Mesenteric fat pad (tissue), 1 donor: ENCODE data around the gene TOLLIP. TPM values are rescaled to one million over a fixed set of nuclear protein-coding genes. Genes with fewer than 3 reads are reported as not detected.
A peak's percentile ranks its signal among the peaks of the same experiment; 100 is the strongest.

Source experiments
- DNase-seq: peaks from one replicate; pipeline ENCODE4 v3.0.0-alpha.2; 2020; ENCODE audit warnings: low spot score
- total RNA-seq: library from RNA; stranded (reverse); fragmentation: NEBNext Ultra II Directional; extraction: Animal tissue kit (Norgen Biotek cat#: 25700); gene quantifications from one replicate; pipeline ENCODE4 v1.2.1, GENCODE V29; 2021
- donor health status: DM: yes; HTN: yes; CAD: no.

TOLLIP gene
- total RNA-seq, 1 donor from 2014 or later: 63.6 TPM

DNA sequence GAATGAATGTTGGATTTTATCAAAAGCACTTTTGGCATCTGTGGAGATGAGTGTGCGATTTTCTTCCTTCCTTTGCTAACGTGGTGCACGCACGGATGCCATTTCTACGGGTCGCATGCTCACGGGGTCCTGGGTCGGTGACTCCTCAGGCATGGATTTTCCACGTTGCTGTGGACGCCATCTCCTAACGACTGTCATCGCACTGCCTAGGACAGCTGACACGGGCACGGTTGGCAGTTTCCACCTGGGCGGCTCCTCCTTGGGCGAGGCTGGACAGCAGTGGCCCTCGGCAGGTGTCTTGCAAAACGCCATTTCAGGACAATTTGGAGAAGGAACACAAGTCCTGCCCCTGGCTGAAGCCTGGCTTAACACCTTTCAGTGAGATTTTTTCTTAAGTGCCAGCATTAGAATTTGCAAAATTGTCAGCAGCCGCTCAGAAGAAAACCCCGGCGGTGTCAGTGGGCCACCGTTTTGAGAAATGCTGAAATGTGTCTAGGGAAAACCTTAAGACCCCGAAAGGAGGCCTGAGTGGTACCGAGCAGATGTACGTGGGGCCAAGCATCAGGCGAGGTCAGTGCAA, 34.7 kb upstream of the TOLLIP start:
- DNase-seq: peak; percentile 80

DNA sequence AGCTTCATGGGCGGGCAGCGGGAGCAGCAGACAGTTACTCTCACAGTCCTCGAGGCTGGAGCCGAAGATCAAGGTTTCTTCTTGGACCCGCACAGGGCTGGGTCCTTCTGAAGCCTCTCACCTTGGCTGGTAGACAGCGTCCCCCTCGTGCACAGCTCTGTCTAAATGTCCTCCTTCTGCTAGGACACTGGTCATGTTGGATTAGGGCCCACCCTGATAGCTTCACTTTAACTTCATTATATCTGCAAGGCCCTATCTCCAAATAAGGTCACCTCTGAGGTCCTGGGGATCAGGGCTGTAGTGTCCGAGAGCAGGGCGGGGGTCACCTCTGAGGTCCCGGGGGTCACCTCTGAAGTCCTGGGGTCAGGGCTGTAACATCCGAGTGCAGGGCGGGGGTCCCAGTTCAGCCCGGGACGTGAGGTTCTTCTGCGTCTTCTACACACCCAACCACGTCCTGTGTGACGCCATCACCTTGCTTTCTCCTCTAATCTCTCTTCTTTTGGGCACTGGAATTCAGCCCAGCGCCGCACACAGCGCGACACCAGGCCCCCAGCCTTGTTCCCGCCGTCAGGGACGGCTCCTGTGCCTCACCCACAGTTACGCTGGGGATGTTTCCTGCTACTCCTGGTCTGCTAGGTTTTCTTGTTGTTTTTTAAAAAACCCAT, 34.1 kb upstream of the TOLLIP start:
- peak; percentile 74 for DNase-seq

DNA sequence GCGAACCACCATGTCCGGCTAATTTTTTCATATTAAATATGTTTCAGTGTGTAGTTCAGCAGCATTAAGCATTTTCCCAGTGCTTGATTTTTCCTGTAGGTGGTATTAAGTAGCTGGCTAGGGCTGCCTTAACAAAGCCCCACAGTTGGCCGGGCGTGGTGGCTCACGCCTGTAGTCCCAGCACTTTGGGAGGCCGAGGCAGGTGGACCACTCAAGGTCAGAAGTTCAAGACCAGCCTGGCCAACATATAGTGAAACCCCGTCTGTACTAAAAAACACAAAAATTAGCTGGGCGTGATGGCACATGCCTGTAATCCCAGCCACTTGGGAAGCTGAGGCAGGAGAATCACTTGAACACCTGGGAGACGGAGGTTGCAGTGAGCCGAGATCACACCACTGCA, 33.5 kb upstream of the TOLLIP start:
- DNase-seq: peak; percentile 37

DNA sequence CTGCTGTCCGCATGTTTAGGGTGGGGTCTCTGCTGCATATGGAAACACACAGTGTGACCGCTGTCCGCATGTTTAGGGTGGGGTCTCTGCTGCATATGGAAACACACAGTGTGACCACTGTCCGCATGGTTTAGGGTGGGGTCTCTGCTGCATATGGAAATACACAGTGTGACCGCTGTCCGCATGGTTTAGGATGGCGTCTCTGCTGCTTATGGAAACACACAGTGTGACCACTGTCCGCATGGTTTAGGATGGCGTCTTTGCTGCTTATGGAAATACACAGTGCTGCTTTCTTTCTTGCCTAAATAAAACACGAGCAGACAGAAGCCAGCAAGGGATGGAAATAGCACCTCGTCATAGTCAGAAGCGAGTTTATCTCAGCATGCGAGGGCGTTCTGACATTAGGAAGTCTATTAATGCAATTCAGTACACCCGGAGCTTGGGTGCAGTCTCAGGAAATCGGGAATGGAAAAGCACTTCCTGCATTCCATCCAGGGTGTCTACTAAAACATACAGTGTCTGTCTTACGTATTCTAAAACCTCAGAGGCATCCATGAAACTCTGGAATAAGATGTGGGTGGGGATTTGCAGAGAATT, 32.6 kb upstream of the TOLLIP start:
- DNase-seq: peak; percentile 28

DNA sequence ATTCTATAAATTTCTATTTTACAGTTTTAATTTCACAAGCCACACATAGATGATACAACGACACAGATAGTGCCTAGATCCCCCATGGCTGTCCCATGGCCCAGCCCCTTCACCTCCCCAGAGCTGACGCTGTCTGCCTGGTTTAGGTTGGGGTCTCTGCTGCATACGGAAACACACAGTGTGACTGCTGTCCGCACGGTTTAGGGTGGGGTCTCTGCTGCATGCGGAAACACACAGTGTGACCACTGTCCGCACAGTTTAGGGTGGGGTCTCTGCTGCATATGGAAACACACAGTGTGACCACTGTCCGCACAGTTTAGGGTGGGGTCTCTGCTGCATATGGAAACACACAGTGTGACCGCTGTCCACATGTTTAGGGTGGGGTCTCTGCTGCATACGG, 31.8 kb upstream of the TOLLIP start:
- peak; percentile 77 for DNase-seq

DNA sequence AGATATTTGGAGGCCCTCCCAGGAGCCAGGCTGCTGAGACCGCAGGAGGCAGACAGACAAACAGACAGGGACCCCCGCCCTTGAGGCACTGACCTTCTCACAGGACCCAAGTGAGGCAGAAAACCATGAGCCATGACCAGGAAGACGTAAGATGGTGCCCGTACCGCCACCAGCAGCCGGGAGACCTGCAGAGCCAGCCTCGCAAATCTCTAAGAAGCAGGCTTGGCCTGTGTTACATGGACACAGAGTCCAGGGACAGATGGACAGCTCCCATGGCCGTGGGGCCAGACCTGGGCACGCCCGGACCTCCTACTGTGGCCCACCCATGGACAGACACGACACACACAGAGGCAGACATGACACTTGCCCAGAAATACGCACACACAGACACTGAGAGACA, 30.7 kb upstream of the TOLLIP start:
- peak; percentile 69 for DNase-seq

DNA sequence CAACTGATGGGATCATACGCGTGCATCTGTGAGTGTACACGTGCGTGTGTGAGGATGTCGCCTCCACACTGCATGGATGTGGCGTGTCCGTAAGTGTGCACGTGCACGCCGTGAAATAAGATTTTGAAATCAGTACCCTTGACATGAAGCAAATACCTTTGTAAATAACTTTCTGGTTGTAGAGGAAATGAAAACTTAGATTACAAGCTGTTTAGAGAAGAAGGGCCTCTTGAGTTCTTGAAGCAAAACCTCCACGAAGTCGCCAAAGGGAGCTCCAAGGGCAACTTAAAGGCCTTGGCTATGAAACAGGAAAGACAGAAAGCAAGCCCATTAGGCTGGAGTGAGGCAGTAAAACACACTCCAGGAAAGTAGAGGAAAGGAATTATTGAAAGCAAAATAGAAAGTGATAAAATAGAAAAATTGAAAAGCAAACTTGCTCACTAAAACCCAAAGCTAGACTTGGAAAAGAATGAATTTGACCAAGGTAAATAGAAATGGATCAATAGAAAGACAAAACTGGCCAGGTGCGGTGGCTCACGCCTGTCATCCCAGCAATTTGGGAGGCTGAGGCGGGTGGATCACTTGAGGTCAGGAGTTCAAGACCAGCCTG, 29.7 kb upstream of the TOLLIP start:
- DNase-seq: peak; percentile 35

DNA sequence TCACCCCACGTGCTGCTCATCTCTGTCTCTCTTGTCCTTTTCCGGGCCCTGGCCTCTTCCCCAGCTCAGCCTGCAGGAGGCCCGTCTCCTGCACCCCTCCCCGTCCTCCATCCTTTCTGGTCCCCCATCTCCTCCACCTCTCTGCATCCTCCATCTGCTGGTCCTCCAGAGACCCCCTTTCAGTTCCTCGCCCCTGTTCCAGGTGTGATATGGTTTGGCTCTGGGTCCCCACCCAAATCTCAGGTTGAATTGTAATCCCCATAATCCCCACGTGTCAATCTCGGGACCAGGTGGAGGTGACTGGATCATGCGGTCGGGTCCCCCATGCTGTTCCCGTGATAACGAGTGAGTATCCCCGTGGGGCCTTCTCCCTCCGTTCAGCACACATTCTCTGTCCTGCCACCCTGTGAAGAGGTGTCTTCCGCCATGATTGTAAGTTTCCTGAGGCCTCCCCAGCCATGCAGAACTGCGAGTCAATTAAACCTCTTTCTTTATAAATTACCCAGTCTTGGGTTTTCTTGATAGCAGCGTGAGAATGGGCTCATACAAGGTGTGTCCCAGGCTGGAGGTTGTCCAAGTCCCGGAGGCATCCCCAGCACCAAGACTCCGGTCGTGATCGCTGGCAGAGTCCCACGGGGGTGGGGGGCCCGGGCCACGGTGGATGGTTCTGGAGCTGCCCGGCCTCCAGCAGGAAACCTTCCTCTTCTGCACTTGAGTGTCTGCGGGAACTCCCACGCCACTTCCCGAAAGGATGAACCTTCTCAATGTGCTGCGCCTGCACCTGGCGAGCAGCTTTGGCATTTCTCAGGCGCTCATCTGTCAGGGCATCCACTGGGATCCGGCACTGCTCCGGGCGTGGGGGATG, 29.0 kb upstream of the TOLLIP start:
- peak; percentile 85 for DNase-seq

DNA sequence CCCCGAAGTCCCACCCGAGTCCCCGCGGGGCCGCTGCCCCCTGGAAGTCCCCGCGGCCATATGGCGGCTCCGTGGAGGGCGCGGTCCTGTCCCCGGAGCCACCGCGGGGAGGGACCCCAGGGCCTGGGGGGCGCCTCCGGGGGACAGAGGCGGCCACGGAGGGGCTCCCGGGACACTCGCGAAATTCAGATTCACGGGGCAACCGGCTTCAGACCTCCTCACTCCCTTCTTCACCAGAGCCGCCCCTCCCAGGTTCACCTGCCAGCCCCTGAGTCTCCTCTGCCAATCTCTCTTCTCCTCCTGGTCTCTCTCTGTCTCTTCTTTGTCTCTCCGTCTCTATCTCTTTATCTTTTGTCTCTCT, 28.2 kb upstream of the TOLLIP start:
- peak; percentile 81 for DNase-seq

DNA sequence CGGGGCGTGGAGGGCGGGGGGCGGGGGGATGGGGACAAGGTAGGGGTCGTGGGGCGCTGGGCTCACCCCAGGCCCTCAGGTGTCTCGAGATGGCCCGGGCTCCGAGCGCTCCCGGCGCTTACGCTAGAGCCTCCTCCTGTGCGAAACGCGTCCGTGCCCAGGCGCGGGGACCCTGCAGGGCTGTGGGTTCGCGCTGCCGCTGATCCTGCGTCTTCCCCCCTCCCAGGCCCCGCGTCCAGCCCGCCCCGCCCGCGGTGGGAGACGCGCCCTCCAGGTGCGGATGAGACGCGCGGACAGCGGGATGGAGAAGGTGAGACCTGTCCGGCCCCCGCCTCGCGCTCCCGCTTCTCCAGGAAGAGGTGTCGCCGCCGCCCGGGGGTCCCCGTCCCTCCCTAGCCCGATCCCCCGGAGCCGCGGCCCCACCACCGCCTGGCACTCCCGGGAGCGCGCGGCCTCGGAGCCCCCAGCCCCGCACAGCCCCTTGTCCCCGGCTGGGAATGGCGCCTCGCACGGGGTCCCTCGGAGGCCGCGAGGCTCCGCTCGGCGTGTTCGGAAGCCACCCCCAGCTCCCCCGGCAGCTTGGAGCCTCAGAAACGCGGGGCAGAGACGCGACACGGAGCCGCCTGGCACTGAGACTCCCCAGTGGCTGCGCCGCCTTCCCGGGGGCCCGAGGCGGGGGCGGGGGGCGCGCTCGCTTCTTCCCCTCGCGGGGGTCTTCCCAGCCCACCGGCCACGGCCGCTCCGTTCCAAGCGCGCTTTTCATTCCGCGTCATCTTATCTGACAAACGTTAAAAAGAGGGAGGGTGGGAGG, 27.6 kb upstream of the TOLLIP start:
- no peak for DNase-seq

DNA sequence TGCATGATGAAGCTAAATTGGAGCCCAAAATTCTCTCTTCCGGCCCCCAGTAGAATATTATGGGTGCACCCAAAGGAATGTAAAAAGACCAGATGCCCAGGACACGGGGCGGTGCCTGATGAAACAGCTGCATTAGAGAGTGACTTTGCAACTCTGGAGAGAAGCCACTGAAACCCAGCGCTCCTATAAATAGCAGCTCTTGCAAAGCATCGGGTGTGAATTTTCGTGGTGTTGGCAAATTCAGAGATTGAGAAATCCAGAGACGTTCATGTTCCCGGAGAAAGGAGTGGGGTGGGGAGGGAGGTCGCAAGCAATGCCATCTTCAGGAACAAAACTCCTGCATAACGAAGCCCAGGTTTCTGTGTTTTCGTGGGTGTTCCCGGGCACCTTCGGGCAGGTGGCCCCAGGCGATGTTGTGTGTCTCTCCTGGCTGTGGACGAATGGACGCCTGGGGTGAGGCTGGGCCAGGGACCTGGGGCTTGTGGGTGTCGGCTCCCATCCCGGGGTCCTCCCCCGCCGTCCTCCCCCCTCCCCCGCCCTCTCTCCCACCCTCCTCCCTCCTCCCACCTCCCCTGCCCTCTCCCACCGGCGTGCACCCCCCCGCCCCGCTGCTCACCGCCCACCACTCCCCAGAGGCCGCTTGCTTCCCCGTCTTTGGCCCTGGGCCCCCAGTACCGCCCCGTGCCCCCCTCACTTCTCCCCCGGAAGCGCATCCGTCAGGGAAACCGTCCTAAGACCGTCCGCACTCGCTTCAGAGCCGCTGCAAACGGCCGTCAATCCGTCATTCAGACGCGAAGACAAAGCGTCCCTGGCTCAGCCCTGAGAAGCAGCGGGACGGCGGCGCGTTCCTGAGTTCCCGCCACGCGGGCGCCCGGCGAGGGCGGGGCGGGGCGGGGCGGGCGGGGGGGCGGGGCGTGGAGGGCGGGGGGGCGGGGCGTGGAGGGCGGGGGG, 26.7 kb upstream of the TOLLIP start:
- DNase-seq: no peak

DNA sequence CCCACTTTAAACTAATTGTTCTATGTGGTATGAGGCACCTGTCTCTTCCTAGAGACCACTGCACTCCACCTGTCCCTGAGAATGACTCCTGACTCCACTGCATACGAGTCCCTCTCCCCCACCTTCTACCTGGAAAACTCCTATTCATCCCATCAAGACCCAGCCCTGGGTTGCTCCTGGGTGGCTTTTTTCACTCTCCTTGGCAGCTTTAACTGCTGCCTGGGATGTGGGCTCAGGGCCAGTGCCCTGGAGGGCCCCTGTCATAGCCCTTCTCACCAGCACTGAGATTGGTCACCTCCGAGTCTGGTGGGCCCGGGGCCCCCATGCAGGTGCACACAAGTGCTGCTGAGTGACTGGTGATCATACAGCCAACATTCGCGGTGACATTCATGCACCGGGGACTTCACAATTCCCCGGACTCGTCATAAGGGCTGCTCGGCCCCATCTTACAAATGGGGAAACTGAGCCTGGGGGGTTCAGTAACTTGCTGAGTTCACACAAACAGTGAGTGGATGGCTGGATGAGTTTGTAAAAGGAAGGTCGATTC, 25.9 kb upstream of the TOLLIP start:
- DNase-seq: no peak

DNA sequence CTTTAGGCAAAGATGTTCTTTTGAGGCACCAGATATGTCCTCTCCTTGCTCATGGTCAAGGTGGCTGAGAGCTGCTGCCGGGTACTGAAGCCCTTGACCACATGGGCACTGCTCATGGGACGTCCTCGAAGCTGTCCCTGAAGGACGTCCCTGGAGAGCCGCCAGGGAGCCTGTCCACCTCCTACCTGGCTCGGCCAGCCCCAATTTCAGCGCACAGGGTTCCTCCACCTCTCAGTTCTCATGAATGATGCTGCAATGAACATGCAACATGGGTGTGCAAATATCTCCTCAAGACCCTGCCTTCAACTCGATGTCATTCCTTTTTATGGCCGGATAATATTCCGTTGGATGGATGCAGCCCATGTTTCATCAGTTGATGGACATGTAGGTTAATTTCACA, 24.4 kb upstream of the TOLLIP start:
- no peak for DNase-seq

DNA sequence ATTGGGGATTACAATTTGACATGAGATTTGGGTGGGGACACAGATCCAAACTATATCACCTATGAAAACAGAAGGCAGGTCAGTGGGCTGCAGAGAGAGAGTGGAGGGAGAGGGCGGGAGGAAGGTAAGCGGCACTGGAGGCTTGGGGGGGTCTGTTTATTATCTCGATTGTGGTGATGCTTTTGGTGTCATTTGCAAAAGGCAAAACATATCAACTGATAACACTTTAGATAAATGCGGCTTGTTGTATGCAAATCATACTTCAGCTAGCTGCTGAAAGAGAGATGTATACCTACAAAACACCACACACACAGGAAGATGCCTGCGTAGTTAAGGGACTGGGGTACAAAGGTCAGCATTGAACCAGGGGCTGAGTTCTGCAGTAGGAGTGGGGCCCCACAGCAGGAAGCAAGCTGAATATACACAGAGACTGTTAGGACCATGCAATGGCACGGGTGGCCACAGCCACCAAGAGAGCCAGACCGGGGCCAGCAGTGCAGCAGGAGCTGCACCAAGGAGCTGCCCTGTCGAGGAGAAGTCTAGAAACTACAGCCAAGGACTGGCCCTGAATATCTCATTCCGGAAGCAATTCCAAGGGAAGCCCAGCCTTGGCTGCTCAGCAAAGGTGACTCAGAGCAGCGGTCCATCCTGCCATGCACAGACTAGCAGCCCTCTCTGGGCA, 23.8 kb upstream of the TOLLIP start:
- no peak for DNase-seq

DNA sequence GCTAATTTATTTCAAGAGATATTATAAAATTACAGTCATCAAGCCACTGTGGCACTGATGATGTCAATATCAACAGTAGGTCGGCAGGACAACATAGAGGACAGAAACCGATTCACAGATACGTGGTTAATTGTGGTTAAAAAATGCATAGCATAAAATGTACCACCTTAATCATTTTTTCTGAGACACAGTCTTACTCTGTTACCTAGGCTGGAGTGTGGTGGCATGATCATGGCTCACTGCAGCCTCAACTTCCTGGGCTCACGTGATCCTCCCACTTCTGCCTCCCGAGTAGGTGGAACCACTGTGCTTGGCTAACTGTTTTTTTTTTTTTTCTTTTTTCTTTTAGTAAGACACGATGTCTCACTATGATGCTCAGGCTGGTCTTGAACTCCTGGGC, 21.0 kb upstream of the TOLLIP start:
- DNase-seq: no peak

DNA sequence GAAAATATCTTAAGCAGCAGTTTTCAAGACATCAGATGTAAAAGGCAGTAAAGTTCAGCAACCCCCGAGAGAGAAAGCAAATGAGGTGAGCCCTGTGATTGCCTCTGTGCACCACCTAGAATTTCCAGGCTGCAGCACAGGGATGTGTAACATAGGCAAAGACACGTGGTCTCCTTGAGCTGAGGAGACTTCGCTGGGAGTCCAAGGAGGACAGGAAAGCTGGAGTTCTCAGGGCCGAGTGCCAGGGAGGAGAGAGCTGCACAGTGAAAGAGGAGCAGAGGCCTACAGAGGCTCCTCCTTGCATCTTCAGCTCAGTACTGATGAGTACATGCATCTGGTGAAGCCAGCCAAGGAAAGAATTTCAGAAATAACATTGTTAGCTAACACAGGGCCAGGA, 17.6 kb upstream of the TOLLIP start:
- no peak for DNase-seq

DNA sequence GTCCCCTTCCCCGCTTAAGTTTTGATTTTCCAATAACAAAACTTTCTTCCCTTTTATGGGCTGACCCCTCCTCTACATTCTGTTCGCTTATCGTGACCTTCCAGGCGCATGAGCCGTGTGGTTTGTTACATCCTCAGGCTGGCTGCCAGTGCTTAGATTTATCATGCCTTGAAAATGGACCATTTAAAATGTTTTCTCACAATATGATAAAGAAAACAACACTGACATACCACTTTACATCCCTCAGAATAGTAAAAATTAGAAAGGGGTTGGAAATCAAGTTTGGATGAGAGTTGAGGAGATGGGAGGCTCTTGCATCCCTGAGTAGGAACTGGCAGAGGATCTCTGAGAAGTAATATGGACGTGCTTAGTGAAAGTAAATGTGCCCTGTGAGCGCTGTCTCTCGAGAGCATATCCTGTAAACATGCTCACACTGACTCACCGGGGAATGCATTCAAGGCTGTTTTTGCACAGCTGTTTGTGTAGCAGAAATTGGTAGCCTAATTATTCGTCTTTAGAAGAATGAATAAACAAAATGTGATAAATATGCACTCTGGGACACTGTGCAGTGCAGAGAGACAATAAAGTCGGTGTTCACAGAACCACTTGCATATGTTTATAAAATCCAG, 17.1 kb upstream of the TOLLIP start:
- DNase-seq: no peak

DNA sequence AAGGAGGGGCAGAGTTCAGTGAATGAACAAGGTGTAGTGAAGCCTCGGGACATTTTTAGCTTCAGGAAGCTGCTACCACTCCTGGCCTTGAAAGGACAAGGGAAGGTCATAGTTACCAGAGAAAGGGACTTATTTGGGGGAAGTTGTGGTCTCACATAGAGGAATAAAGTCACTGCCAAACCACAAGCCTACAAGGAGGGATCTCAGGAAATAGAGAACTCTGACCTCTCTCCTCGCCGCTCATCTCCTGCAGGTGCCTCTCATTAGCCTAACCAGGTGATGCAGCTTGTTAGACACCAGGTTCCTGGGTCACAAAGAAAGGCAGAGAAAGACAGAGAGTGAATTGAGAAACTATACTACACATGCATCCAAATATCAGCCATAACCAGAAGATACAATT, 14.3 kb upstream of the TOLLIP start:
- DNase-seq: no peak
